HepG2 (cell line): Measurements from ENCODE around the gene ZNF584. TPM values are rescaled to one million over a fixed set of nuclear protein-coding genes. Genes with fewer than 3 reads are reported as not detected.

Experiments used
- ATM ChIP-seq: fragments of 450-650 bp; IDR thresholded peaks from 2 replicates; pipeline ENCODE4 v1.7.1; 2017; ENCODE audit warnings: mild to moderate bottlenecking, borderline replicate concordance
- BHLHE40 ChIP-seq: IDR thresholded peaks from 2 replicates; pipeline ENCODE4 v1.6.1; 2011; ENCODE audit warnings: low read length, improper control_type of control experiment
- CC2D1A ChIP-seq: sonication (generic); formaldehyde crosslinking; IDR thresholded peaks from 2 replicates; pipeline ENCODE4 v1.8.1; 2023; ENCODE audit warnings: mild to moderate bottlenecking, missing genetic modification reagents
- CHD2 ChIP-seq: IDR thresholded peaks from 2 replicates; pipeline ENCODE4 v1.6.1; 2011; ENCODE audit warnings: low read depth, low read length, improper control_type of control experiment
- HMGXB4 ChIP-seq, 2 experiments: sonication (generic) in 1 of 2; formaldehyde crosslinking in 1 of 2; IDR thresholded peaks; 2 replicates each; pipeline versions ENCODE4 v1.4.0 to v1.6.1; 2018 to 2020; ENCODE audit warnings: missing genetic modification reagents in 2 of 2, borderline replicate concordance in 1 of 2, low read depth in 1 of 2, mild to moderate bottlenecking in 1 of 2, missing biosample characterization in 1 of 2
- RBAK ChIP-seq: sonication (generic); formaldehyde crosslinking; IDR thresholded peaks from 2 replicates; pipeline ENCODE4 v1.5.1; 2020; ENCODE audit warnings: mild to moderate bottlenecking, missing genetic modification reagents
- SMARCE1 ChIP-seq: fragments of 450-650 bp; IDR thresholded peaks from 2 replicates; pipeline ENCODE4 v1.6.1; 2017; ENCODE audit warnings: borderline replicate concordance
- THYN1 ChIP-seq: sonication (generic); formaldehyde crosslinking; IDR thresholded peaks from 2 replicates; pipeline ENCODE4 v1.8.1; 2023; ENCODE audit warnings: low read depth, mild to moderate bottlenecking, moderate library complexity, missing genetic modification reagents, borderline replicate concordance
- TSC22D2 ChIP-seq: sonication (generic); formaldehyde crosslinking; IDR thresholded peaks from 2 replicates; pipeline ENCODE4 v1.5.1; 2020; ENCODE audit warnings: missing genetic modification reagents, mild to moderate bottlenecking, borderline replicate concordance
- ZBTB40 ChIP-seq, 2 experiments: fragments of 450-650 bp in 1 of 2; sonication (generic) in 1 of 2; formaldehyde crosslinking in 1 of 2; IDR thresholded peaks; 2 replicates each; pipeline versions ENCODE4 v1.6.1 to v1.8.0; 2016 to 2022; ENCODE audit warnings: antibody characterized with exemption in 1 of 2, mild to moderate bottlenecking in 1 of 2, missing genetic modification reagents in 1 of 2
- ZNF343 ChIP-seq: sonication (generic); formaldehyde crosslinking; IDR thresholded peaks from 2 replicates; pipeline ENCODE4 v1.4.0; 2020; ENCODE audit warnings: mild to moderate bottlenecking, missing genetic modification reagents
- ZNF646 ChIP-seq: sonication (generic); formaldehyde crosslinking; IDR thresholded peaks from 2 replicates; pipeline ENCODE4 v1.9.0; 2021; ENCODE audit warnings: mild to moderate bottlenecking, missing genetic modification reagents
- polyA plus RNA-seq, 8 experiments: library from polyadenylated mRNA; depleted of rRNA in 3 of 8; stranded (reverse) in 7 of 8; unstranded in 1 of 8; fragments of >200 nt; fragmentation: Illumina TruSeq in 4 of 8; extraction: Trizol in 4 of 8; gene quantifications; 2 replicates each; pipeline versions ENCODE4 v1.2.1 to v1.2.3, GENCODE V29; 2011 to 2016; ENCODE audit warnings: low read depth in 4 of 8, missing spikeins in 1 of 8, mixed read lengths in 1 of 8; ENCODE audit not compliant: insufficient read depth in 1 of 8
- total RNA-seq, 5 experiments: library from RNA; depleted of rRNA; stranded (reverse); fragments of >200 nt; fragmentation: Illumina TruSeq; extraction: Trizol; gene quantifications; 2 replicates each; pipeline ENCODE4 v1.2.3, GENCODE V29; 2016; ENCODE audit warnings: low read depth in 1 of 5

The ZNF584 gene
- total and polyA plus RNA-seq, 2 of the 13 experiments (the other 11 are each of a cell fraction or from before 2014, with no cell fraction given): 2.4 to 7.0 TPM

- TF ChIP-seq RBAK (CRISPR knock-in tag): no peak
- TF ChIP-seq ZBTB40 (IDR thresholded peaks at IDR 0.05): no peak
- no peak for TF ChIP-seq ZBTB40 (CRISPR knock-in tag; IDR thresholded peaks at IDR 0.05)
- no peak for TF ChIP-seq ATM
- TF ChIP-seq BHLHE40: no peak
- no peak for TF ChIP-seq ZNF343 (CRISPR knock-in tag)
- TF ChIP-seq SMARCE1: no peak
- no peak for TF ChIP-seq TSC22D2 (CRISPR knock-in tag)
- no peak for TF ChIP-seq ZNF646 (CRISPR knock-in tag)
- no peak for TF ChIP-seq CHD2
- TF ChIP-seq THYN1 (CRISPR knock-in tag): no peak
- TF ChIP-seq HMGXB4 (CRISPR knock-in tag; IDR thresholded peaks at IDR 0.05; ENCODE audit: borderline replicate concordance in 1 of 2, low read depth in 1 of 2): peak in 1 of 2 experiments; percentile 1; a peak in 1 of 4 replicates
- no peak for TF ChIP-seq CC2D1A (CRISPR knock-in tag)
Measured at GRCh38 chr19:58407658-58408151, 744 bp upstream of the ZNF584 start (continued).
